Choroid plexus epithelial cell (primary cell): ENCODE measurements around the gene GON7.
"Not testable (repeated sequence)": the region's sequence is repeated elsewhere in the genome, so short reads cannot be mapped to it uniquely, and the experiment has no call there.

Experiments used
- DNase-seq: peaks from one replicate; pipeline ENCODE4 v3.0.0-alpha.2; 2010; ENCODE audit warnings: low read depth
- H3K4me3 ChIP-seq: 2 replicates; pipeline ENCODE4 v1.5.1; 2011; ENCODE audit warnings: low read depth, mild to moderate bottlenecking, control low read depth, low read length, moderate library complexity
- CTCF ChIP-seq: conservative IDR thresholded peaks from 2 replicates; pipeline ENCODE4 v1.5.1; 2011; ENCODE audit warnings: low read depth, mild to moderate bottlenecking, control low read depth, inconsistent platforms, low read length, moderate library complexity

GON7 gene

GRCh38 chr14:93163564-93163963 is 43.3 kb downstream of the GON7 start:
- H3K4me3 ChIP-seq: no peak overlapping the region
- no peak for TF ChIP-seq CTCF
- no peak for DNase-seq

GRCh38 chr14:93161411-93161940 is 45.4 kb downstream of the GON7 start:
- no peak for TF ChIP-seq CTCF
- no peak for DNase-seq
- no peak overlapping the region for H3K4me3 ChIP-seq

- peak; percentile 66 for TF ChIP-seq CTCF
Observed at GRCh38 chr14:93160353-93160801, 46.5 kb downstream of the GON7 start.

GRCh38 chr14:93159625-93160352 is 47.1 kb downstream of the GON7 start:
- H3K4me3 ChIP-seq, DNase-seq: not testable (repeated sequence)

More at GRCh38 chr14:93160353-93160801, 46.5 kb downstream of the GON7 start:
- DNase-seq: peak; percentile 43
- no peak overlapping the region for H3K4me3 ChIP-seq

GRCh38 chr14:93158349-93158748 is 48.5 kb downstream of the GON7 start:
- not testable (repeated sequence) for H3K4me3 ChIP-seq

GRCh38 chr14:93156693-93157369 is 50.0 kb downstream of the GON7 start:
- no peak overlapping the region for H3K4me3 ChIP-seq
- TF ChIP-seq CTCF: no peak
- no peak for DNase-seq

More at GRCh38 chr14:93158349-93158748, 48.5 kb downstream of the GON7 start:
- DNase-seq: not testable (repeated sequence)

GRCh38 chr14:93155667-93156066 is 51.2 kb downstream of the GON7 start:
- no peak overlapping the region for H3K4me3 ChIP-seq
- no peak for DNase-seq
- TF ChIP-seq CTCF: no peak

- no peak for DNase-seq
- TF ChIP-seq CTCF: no peak
- H3K4me3 ChIP-seq: no peak overlapping the region
Observed at GRCh38 chr14:93153121-93153520, 53.7 kb downstream of the GON7 start.
